ENCODE measurements around the gene TES. TPM values are rescaled to one million over a fixed set of nuclear protein-coding genes. Genes with fewer than 3 reads are reported as not detected.

The TES gene
- total and polyA plus RNA-seq, 9 of the 15 experiments (the other 6 are each of a cell fraction or from before 2014, with no cell fraction given) = 20.7 to 61.6 (median 53.8) TPM

DNA sequence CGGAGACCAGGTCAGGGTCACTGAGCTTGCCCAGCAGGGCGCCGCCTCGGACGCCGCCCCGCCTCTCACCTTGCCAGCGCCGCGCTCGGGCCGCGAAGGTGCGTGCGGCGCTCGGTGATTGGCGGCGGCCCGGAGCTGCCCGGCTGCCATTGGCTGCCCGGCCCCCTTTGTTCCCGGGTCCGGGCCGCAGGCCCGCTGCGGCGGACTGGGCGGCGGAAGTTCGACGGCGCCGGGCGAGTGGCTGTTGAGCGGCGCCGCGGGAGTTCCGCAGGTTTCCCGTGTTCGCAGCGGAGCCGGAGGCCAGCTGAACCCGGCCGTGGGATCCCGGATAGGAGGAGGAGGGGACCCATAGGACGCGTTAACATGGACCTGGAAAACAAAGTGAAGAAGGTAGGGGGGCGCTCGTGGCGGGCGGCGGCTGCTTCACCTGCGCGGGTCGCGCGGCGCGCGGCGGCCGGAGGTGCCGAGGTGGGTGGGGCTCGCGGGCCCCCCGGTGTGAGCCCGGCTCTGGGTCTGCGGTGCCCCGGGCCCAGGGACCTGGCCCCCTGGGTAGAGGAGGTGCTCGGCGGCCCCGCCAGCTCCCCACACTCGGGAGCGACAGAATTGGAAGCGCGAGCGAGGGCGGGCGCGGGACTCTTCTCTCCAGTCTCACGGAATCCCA, at the start of gene TES (continued):
- TF ChIP-seq, protein P1, sequence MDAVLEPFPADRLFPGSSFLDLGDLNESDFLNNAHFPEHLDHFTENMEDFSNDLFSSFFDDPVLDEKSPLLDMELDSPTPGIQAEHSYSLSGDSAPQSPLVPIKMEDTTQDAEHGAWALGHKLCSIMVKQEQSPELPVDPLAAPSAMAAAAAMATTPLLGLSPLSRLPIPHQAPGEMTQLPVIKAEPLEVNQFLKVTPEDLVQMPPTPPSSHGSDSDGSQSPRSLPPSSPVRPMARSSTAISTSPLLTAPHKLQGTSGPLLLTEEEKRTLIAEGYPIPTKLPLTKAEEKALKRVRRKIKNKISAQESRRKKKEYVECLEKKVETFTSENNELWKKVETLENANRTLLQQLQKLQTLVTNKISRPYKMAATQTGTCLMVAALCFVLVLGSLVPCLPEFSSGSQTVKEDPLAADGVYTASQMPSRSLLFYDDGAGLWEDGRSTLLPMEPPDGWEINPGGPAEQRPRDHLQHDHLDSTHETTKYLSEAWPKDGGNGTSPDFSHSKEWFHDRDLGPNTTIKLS (IDR thresholded peaks at IDR 0.05; ENCODE audit: borderline replicate concordance, low read depth) = peak; percentile 74; the same call in 1 of the 2 replicates
- TF ChIP-seq CCNT2 (IDR thresholded peaks at IDR 0.05; ENCODE audit: borderline replicate concordance, extremely low read depth, insufficient read length, low read depth, low read length) (peak; percentile 79), PCBP1 (IDR thresholded peaks at IDR 0.05; ENCODE audit: low read depth, low read length, poor library complexity, severe bottlenecking) (peak; percentile 66), FOXO4 (CRISPR knock-in tag; IDR thresholded peaks at IDR 0.05) (peak; percentile 25; the same call in 1 of the 2 replicates), CBX2 (IDR thresholded peaks at IDR 0.05; ENCODE audit: insufficient read depth, low read length, poor library complexity, severe bottlenecking) (no peak), GATAD2B (IDR thresholded peaks at IDR 0.05; ENCODE audit: borderline replicate concordance) (peak; percentile 77), TRIM24 (IDR thresholded peaks at IDR 0.05) (peak in 1 of 2 experiments; percentile 81; a peak in 2 of 4 replicates), ZNF253 (CRISPR knock-in tag; conservative IDR thresholded peaks at IDR 0.05) (no peak), MBD2 (IDR thresholded peaks at IDR 0.05; ENCODE audit: borderline replicate concordance, low read depth) (peak; percentile 56; the same call in 1 of the 2 replicates), ZNF561 (CRISPR knock-in tag; conservative IDR thresholded peaks at IDR 0.05) (no peak), ELF2 (CRISPR knock-in tag; IDR thresholded peaks at IDR 0.05) (peak; percentile 63; the same call in 1 of the 2 replicates), HNRNPLL (IDR thresholded peaks at IDR 0.05; ENCODE audit: low read depth, low read length, poor library complexity, severe bottlenecking) (peak; percentile 80), NCOA6 (IDR thresholded peaks at IDR 0.05) (peak; percentile 93)
- TF ChIP-seq, protein P2, sequence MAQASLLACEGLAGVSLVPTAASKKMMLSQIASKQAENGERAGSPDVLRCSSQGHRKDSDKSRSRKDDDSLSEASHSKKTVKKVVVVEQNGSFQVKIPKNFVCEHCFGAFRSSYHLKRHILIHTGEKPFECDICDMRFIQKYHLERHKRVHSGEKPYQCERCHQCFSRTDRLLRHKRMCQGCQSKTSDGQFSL (CRISPR knock-in tag; IDR thresholded peaks at IDR 0.05) = peak; percentile 51; the same call in 1 of the 2 replicates
- TF ChIP-seq, protein P2 (tag; IDR thresholded peaks at IDR 0.05) = no peak

Measured in K562 (cell line).